WTC11 (cell line): ENCODE results near the gene SPNS2. TPM values are rescaled to one million over a fixed set of nuclear protein-coding genes. Genes with fewer than 3 reads are reported as not detected.

Experiments used
- ATAC-seq: fragments of 200-7000 bp; cut with Tn5 transposase; 2 replicates; pipeline ENCODE4 v1.10.0; 2021; ENCODE audit warnings: mild to moderate bottlenecking, moderate library complexity
- CTCF ChIA-PET: fragments of 300-600 bp; sonication (Branson Sonifier 250); formaldehyde crosslinking; loops from one replicate; lab custom pipeline; 2021; ENCODE audit warnings: antibody characterized with exemption; lab: Charles Lee
- POLR2A ChIA-PET: fragments of 350-600 bp; sonication (Branson Sonifier 250); formaldehyde crosslinking; loops from one replicate; lab custom pipeline; 2021; ENCODE audit warnings: antibody characterized with exemption; lab: Charles Lee
- DNase-seq: peaks from one replicate; pipeline ENCODE4 v3.0.0; 2021; ENCODE audit warnings: low spot score
- H3K27ac Mint-ChIP-seq: 2 replicates; pipeline ENCODE4 v1.8.0; 2021; ENCODE audit warnings: mixed read lengths
- H3K27me3 Mint-ChIP-seq: 2 replicates; pipeline ENCODE4 v1.8.0; 2021; ENCODE audit warnings: low read depth, mild to moderate bottlenecking, moderate library complexity, mixed read lengths
- H3K36me3 Mint-ChIP-seq: 2 replicates; pipeline ENCODE4 v1.8.0; 2021; ENCODE audit warnings: mixed read lengths
- H3K4me1 Mint-ChIP-seq: 2 replicates; pipeline ENCODE4 v1.8.0; 2022; ENCODE audit warnings: mixed read lengths
- H3K4me3 Mint-ChIP-seq: 2 replicates; pipeline ENCODE4 v1.8.0; 2021; ENCODE audit warnings: mild to moderate bottlenecking, moderate library complexity, mixed read lengths
- H3K9me3 Mint-ChIP-seq: 2 replicates; pipeline ENCODE4 v1.8.0; 2021; ENCODE audit warnings: mixed read lengths
- ATF1 ChIP-seq: sonication (generic); formaldehyde crosslinking; IDR thresholded peaks from 2 replicates; pipeline ENCODE4 v1.8.1; 2023; ENCODE audit warnings: mild to moderate bottlenecking, moderate library complexity, missing genetic modification reagents
- GABPB1 ChIP-seq: sonication (generic); formaldehyde crosslinking; IDR thresholded peaks from 2 replicates; pipeline ENCODE4 v1.8.1; 2023; ENCODE audit warnings: mild to moderate bottlenecking, missing genetic modification reagents
- GTF2I ChIP-seq: fragments of 250-450 bp; sonication (Bioruptor Pico); conservative IDR thresholded peaks from 2 replicates; pipeline ENCODE4 v1.4.0; 2021; ENCODE audit warnings: mild to moderate bottlenecking
- KAT7 ChIP-seq: sonication (generic); formaldehyde crosslinking; IDR thresholded peaks from 2 replicates; pipeline ENCODE4 v1.8.1; 2023; ENCODE audit warnings: missing genetic modification reagents, mild to moderate bottlenecking, borderline replicate concordance
- NFYB ChIP-seq: sonication (generic); formaldehyde crosslinking; conservative IDR thresholded peaks from 2 replicates; pipeline ENCODE4 v1.8.0; 2022; ENCODE audit warnings: low read depth, missing genetic modification reagents
- NR2C2 ChIP-seq: sonication (generic); formaldehyde crosslinking; IDR thresholded peaks from 2 replicates; pipeline ENCODE4 v1.8.0; 2022; ENCODE audit warnings: mild to moderate bottlenecking, missing genetic modification reagents
- PRRX2 ChIP-seq: fragments of 250-450 bp; sonication (Bioruptor Pico); IDR thresholded peaks from 2 replicates; pipeline ENCODE4 v1.8.0; 2021; ENCODE audit warnings: mild to moderate bottlenecking
- ZNF232 ChIP-seq: sonication (generic); formaldehyde crosslinking; IDR thresholded peaks from 2 replicates; pipeline ENCODE4 v1.8.0; 2022; ENCODE audit warnings: mild to moderate bottlenecking, missing genetic modification reagents
- ZNF423 ChIP-seq: fragments of 250-450 bp; sonication (Bioruptor Pico); IDR thresholded peaks from 2 replicates; pipeline ENCODE4 v2.1.2; 2022; ENCODE audit warnings: mild to moderate bottlenecking, moderate library complexity
- ZNF671 ChIP-seq: fragments of 250-450 bp; sonication (Bioruptor Pico); IDR thresholded peaks from 2 replicates; pipeline ENCODE4 v1.8.0; 2021; ENCODE audit warnings: mild to moderate bottlenecking
- total RNA-seq: library from RNA; stranded (reverse); gene quantifications from 3 replicates; pipeline ENCODE4 v1.2.3, GENCODE V29; 2021
- TF ChIP-seq, protein P1 (sequence below): fragments of 250-450 bp; sonication (Bioruptor Pico); IDR thresholded peaks from 2 replicates; pipeline ENCODE4 v1.9.0; 2021; ENCODE audit warnings: mild to moderate bottlenecking
- TF ChIP-seq, protein P2 (sequence below): sonication (generic); formaldehyde crosslinking; IDR thresholded peaks from 2 replicates; pipeline ENCODE4 v1.8.1; 2023; ENCODE audit warnings: mild to moderate bottlenecking, missing genetic modification reagents, borderline replicate concordance
- TF ChIP-seq, protein P3 (sequence below): sonication (generic); formaldehyde crosslinking; conservative IDR thresholded peaks from 2 replicates; pipeline ENCODE4 v1.8.1; 2022; ENCODE audit warnings: mild to moderate bottlenecking, missing genetic modification reagents
- TF ChIP-seq, protein P4 (sequence below): sonication (generic); formaldehyde crosslinking; IDR thresholded peaks from 2 replicates; pipeline ENCODE4 v1.8.0; 2023; ENCODE audit warnings: mild to moderate bottlenecking, missing genetic modification reagents
- TF ChIP-seq, protein P5 (sequence below): sonication (generic); formaldehyde crosslinking; IDR thresholded peaks from 2 replicates; pipeline ENCODE4 v1.8.1; 2023; ENCODE audit warnings: mild to moderate bottlenecking, missing genetic modification reagents, moderate library complexity
- TF ChIP-seq, protein P6 (sequence below): sonication (generic); formaldehyde crosslinking; IDR thresholded peaks from 2 replicates; pipeline ENCODE4 v1.8.1; 2022; ENCODE audit warnings: low read depth, mild to moderate bottlenecking, moderate library complexity, missing genetic modification reagents, borderline replicate concordance

SPNS2 gene
- total RNA-seq, 1 experiment from 2014 or later, result 0.87 TPM

DNA sequence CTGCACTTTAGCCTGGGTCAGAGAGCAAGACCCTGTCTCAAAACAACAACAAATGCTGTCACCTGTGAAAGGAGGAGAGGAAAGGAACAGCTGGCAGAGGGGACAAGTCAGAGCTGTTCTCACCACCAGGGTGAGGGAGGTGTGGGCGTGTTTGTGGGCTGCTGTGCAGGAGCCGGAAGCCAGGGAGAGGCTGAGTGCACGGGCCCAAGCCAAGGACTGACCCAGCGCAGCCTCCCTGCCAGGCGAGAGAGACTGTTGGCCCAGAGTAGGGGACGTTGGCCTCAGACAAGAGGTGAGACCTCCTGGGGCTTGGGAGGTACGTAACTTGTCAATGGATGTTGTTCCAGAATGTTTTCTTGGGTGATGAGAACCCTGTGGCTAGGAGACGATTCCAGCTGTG is 10.7 kb downstream of the SPNS2 start:
- no peak for DNase-seq
- Mint-ChIP-seq H3K4me3 (no peak overlapping the region), H3K4me1 (peaks cover 5% of the 10 kb centered on the region), H3K27ac (no peak overlapping the region)
- CTCF ChIA-PET, result interaction anchor here (0.9 kb wide), 1 partner anchor 89 kb away, joined by 3 read pairs; no protein-coding TSS in a partner anchor
- POLR2A ChIA-PET, result no interaction called here
- TF ChIP-seq, protein P1, sequence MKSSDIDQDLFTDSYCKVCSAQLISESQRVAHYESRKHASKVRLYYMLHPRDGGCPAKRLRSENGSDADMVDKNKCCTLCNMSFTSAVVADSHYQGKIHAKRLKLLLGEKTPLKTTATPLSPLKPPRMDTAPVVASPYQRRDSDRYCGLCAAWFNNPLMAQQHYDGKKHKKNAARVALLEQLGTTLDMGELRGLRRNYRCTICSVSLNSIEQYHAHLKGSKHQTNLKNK (CRISPR knock-in tag), result no peak
- TF ChIP-seq, protein P2, sequence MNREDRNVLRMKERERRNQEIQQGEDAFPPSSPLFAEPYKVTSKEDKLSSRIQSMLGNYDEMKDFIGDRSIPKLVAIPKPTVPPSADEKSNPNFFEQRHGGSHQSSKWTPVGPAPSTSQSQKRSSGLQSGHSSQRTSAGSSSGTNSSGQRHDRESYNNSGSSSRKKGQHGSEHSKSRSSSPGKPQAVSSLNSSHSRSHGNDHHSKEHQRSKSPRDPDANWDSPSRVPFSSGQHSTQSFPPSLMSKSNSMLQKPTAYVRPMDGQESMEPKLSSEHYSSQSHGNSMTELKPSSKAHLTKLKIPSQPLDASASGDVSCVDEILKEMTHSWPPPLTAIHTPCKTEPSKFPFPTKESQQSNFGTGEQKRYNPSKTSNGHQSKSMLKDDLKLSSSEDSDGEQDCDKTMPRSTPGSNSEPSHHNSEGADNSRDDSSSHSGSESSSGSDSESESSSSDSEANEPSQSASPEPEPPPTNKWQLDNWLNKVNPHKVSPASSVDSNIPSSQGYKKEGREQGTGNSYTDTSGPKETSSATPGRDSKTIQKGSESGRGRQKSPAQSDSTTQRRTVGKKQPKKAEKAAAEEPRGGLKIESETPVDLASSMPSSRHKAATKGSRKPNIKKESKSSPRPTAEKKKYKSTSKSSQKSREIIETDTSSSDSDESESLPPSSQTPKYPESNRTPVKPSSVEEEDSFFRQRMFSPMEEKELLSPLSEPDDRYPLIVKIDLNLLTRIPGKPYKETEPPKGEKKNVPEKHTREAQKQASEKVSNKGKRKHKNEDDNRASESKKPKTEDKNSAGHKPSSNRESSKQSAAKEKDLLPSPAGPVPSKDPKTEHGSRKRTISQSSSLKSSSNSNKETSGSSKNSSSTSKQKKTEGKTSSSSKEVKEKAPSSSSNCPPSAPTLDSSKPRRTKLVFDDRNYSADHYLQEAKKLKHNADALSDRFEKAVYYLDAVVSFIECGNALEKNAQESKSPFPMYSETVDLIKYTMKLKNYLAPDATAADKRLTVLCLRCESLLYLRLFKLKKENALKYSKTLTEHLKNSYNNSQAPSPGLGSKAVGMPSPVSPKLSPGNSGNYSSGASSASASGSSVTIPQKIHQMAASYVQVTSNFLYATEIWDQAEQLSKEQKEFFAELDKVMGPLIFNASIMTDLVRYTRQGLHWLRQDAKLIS (CRISPR knock-in tag), result no peak
- TF ChIP-seq ATF1 (CRISPR knock-in tag) (no peak), KAT7 (no peak), ZNF232 (CRISPR knock-in tag) (no peak), GABPB1 (CRISPR knock-in tag) (no peak), GTF2I (CRISPR knock-in tag) (no peak), NR2C2 (no peak), ZNF671 (no peak), NFYB (CRISPR knock-in tag) (no peak), ZNF423 (CRISPR knock-in tag) (no peak)
- TF ChIP-seq, protein P3, sequence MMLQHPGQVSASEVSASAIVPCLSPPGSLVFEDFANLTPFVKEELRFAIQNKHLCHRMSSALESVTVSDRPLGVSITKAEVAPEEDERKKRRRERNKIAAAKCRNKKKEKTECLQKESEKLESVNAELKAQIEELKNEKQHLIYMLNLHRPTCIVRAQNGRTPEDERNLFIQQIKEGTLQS, result no peak
- TF ChIP-seq, protein P4, sequence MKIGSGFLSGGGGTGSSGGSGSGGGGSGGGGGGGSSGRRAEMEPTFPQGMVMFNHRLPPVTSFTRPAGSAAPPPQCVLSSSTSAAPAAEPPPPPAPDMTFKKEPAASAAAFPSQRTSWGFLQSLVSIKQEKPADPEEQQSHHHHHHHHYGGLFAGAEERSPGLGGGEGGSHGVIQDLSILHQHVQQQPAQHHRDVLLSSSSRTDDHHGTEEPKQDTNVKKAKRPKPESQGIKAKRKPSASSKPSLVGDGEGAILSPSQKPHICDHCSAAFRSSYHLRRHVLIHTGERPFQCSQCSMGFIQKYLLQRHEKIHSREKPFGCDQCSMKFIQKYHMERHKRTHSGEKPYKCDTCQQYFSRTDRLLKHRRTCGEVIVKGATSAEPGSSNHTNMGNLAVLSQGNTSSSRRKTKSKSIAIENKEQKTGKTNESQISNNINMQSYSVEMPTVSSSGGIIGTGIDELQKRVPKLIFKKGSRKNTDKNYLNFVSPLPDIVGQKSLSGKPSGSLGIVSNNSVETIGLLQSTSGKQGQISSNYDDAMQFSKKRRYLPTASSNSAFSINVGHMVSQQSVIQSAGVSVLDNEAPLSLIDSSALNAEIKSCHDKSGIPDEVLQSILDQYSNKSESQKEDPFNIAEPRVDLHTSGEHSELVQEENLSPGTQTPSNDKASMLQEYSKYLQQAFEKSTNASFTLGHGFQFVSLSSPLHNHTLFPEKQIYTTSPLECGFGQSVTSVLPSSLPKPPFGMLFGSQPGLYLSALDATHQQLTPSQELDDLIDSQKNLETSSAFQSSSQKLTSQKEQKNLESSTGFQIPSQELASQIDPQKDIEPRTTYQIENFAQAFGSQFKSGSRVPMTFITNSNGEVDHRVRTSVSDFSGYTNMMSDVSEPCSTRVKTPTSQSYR (CRISPR knock-in tag), result no peak
- TF ChIP-seq, protein P5, sequence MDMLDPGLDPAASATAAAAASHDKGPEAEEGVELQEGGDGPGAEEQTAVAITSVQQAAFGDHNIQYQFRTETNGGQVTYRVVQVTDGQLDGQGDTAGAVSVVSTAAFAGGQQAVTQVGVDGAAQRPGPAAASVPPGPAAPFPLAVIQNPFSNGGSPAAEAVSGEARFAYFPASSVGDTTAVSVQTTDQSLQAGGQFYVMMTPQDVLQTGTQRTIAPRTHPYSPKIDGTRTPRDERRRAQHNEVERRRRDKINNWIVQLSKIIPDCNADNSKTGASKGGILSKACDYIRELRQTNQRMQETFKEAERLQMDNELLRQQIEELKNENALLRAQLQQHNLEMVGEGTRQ, result no peak
- TF ChIP-seq, all 79 proteins: peak for 0
- Mint-ChIP-seq H3K27me3 (peaks cover 18% of the 10 kb centered on the region), H3K36me3 (no peaks in the 10 kb centered on the region), H3K9me3 (no peaks in the 10 kb centered on the region)
- no peak for ATAC-seq

DNA sequence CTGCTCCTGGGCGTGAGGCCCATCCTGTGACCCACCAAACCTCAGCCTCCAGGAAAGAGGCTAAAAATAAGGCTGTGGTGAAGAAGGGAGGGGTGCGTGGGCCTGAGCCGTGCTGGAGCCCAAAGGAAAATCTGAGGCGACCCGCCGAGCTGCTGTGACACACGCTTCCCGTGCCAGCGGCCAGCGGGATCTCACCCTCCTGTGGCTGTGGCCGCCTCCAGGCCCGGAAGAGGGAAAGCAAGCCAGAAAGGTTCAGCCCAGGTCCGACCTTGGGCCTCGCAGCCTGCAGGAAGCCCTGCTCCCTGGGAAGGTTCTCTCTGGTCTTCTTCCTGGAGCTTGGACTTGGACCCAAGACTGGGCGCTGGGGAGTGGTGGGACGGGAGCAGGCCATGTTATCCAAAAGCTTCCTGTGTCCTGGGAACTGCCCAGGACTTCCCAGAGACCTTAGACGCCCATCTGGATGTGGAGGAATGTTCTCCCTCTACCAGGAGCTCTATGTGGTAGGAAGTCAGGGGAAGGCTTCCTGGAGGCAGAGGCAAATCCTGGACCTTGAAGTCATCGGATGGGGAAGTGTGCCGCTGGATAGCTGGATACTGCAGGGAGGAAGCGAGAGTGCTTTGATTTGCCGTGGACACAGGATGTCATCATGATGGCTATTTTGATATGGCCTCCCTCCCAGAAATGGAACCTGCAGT is 11.4 kb downstream of the SPNS2 start:
- H3K27me3 Mint-ChIP-seq, result peaks cover 13% of the 10 kb centered on the region
- H3K9me3 Mint-ChIP-seq, result no peaks in the 10 kb centered on the region
- H3K36me3 Mint-ChIP-seq, result no peaks in the 10 kb centered on the region
- ChIA-PET CTCF (interaction anchor here (0.6 to 1.8 kb wide), 2 partner anchors 10 to 89 kb away, joined by 5 read pairs; no protein-coding TSS in a partner anchor), POLR2A (no interaction called here)
- H3K27ac Mint-ChIP-seq, result no peak overlapping the region
- H3K4me3 Mint-ChIP-seq, result no peak overlapping the region
- ATAC-seq (no peak), DNase-seq (no peak)
- TF ChIP-seq, protein P6, sequence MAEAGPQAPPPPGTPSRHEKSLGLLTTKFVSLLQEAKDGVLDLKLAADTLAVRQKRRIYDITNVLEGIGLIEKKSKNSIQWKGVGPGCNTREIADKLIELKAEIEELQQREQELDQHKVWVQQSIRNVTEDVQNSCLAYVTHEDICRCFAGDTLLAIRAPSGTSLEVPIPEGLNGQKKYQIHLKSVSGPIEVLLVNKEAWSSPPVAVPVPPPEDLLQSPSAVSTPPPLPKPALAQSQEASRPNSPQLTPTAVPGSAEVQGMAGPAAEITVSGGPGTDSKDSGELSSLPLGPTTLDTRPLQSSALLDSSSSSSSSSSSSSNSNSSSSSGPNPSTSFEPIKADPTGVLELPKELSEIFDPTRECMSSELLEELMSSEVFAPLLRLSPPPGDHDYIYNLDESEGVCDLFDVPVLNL (CRISPR knock-in tag), result no peak
- TF ChIP-seq PRRX2, result no peak
- TF ChIP-seq, protein P1 (CRISPR knock-in tag), result no peak
- H3K4me1 Mint-ChIP-seq, result peaks cover 7% of the 10 kb centered on the region
